Ascending aorta (tissue), 2 donors: ENCODE data around the gene NOS1AP. TPM values are rescaled to one million over a fixed set of nuclear protein-coding genes. Genes with fewer than 3 reads are reported as not detected.

Source experiments
- DNase-seq, 2 donors: peaks; one replicate each; pipeline ENCODE4 v3.0.0-alpha.2; 2019; ENCODE audit warnings: low spot score in 2 of 2
- H3K27ac ChIP-seq, 2 donors: fragments of 200-600 bp; sonication (generic); one replicate each; pipeline ENCODE4 v1.5.1; 2016 to 2017; ENCODE audit warnings: mild to moderate bottlenecking in 1 of 2
- H3K27me3 ChIP-seq: fragments of 200-600 bp; sonication (generic); one replicate; pipeline ENCODE4 v1.5.1; 2017
- H3K36me3 ChIP-seq, 2 donors: fragments of 200-600 bp; sonication (generic); one replicate each; pipeline ENCODE4 v1.5.1; 2016
- H3K4me1 ChIP-seq, 2 donors: fragments of 200-600 bp; sonication (generic); one replicate each; pipeline ENCODE4 v1.5.1; 2016 to 2017; ENCODE audit warnings: mild to moderate bottlenecking in 1 of 2
- H3K4me3 ChIP-seq, 2 donors: fragments of 200-600 bp; sonication (generic); one replicate each; pipeline ENCODE4 v1.5.1; 2016 to 2017; ENCODE audit warnings: mild to moderate bottlenecking in 1 of 2
- H3K9me3 ChIP-seq, 2 donors: fragments of 200-600 bp; sonication (generic); one replicate each; pipeline ENCODE4 v1.5.1; 2016
- intact Hi-C: fragments of 100-400 bp; cut with DNase I; formaldehyde crosslinking; loops from one replicate; pipeline ENCODE4 v1.15.1; 2023
- total RNA-seq: library from RNA; depleted of rRNA; stranded (reverse); fragments of >200 nt; gene quantifications from one replicate; pipeline ENCODE4 v1.1.0, GENCODE V29; 2016
- TF ChIP-seq, protein P1 (sequence below), 3 experiments: fragments of 200-600 bp in 2 of 3; fragments of 450-650 bp in 1 of 3; sonication (generic) in 2 of 3; IDR thresholded peaks; one replicate each; pipeline ENCODE4 v1.5.1; 2016 to 2019; ENCODE audit warnings: antibody characterized with exemption in 3 of 3, mild to moderate bottlenecking in 1 of 3, moderate library complexity in 1 of 3

Gene NOS1AP
- total RNA-seq, 1 donor from 2014 or later, result 5.0 TPM

DNA sequence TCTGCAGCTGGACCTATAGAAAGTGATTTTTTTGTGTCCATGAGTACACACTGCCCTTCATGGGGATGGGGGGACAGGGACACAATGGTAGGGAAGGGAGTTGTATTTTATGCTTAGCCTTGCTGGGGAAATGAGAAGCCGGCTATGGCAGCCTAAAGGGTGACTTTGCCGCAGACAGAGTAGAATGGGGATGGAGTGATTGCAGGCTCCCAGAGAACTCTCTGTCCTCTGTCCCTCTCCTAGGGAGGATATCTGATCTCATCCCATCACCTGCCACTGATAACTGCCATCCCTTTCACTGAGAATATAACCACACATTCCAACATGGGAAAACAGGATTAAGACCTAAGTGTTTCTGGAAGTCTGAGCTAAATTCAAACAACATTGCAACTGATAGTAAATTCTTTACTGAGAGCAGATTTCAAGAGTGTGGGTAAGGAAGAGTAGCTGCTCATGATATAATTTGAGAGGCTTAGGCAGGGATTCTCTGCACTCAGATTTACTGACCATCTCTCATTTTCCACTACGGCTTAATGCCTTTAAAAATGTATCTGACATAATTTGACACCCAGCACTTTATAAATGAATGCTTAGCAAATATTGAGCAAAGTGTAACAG, 328.6 kb downstream of the NOS1AP start:
- Histone ChIP-seq H3K36me3 (no peaks in the 10 kb centered on the region), H3K9me3 (no peaks in the 10 kb centered on the region), H3K4me3 (no peak overlapping the region), H3K4me1 (no peaks in the 10 kb centered on the region), H3K27me3 (no peaks in the 10 kb centered on the region), H3K27ac (no peak overlapping the region)
- intact Hi-C loops, result no loop called here
- TF ChIP-seq, protein P1, sequence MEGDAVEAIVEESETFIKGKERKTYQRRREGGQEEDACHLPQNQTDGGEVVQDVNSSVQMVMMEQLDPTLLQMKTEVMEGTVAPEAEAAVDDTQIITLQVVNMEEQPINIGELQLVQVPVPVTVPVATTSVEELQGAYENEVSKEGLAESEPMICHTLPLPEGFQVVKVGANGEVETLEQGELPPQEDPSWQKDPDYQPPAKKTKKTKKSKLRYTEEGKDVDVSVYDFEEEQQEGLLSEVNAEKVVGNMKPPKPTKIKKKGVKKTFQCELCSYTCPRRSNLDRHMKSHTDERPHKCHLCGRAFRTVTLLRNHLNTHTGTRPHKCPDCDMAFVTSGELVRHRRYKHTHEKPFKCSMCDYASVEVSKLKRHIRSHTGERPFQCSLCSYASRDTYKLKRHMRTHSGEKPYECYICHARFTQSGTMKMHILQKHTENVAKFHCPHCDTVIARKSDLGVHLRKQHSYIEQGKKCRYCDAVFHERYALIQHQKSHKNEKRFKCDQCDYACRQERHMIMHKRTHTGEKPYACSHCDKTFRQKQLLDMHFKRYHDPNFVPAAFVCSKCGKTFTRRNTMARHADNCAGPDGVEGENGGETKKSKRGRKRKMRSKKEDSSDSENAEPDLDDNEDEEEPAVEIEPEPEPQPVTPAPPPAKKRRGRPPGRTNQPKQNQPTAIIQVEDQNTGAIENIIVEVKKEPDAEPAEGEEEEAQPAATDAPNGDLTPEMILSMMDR (IDR thresholded peaks at IDR 0.05), result no peak
- DNase-seq, result no peak

DNA sequence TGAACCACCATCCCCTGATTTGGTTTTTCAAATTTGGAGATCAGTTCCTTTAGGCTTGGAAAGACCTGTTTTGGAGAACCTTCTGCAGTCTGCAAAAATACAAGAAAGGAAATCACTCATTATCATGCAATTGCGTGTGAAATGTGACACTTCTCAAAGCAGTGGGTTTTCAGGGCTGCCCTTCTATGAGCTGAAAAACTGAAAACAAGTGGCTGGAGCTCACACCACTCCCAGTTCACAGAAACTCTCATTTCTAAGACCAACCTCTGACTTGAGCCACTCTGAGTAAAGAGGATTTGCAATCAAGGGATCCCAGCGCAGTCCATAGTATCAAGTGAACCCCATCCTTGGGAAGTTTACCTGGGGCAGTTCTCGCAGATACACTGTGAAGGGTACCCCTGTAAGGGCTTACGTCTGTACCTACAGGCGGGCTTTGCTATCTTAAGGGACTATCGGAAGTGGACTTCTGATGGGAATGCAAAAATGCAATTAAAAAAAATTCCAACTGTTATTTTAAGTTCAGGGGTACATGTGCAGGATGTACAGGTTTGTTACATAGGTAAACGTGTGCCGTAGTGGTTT, 329.6 kb downstream of the NOS1AP start:
- intact Hi-C loops, result no loop called here
- Histone ChIP-seq H3K4me3 (no peak overlapping the region), H3K27ac (no peak overlapping the region), H3K27me3 (no peaks in the 10 kb centered on the region), H3K4me1 (no peaks in the 10 kb centered on the region), H3K9me3 (no peaks in the 10 kb centered on the region), H3K36me3 (no peaks in the 10 kb centered on the region)
- TF ChIP-seq, protein P1 (IDR thresholded peaks at IDR 0.05), result no peak
- DNase-seq, result no peak

DNA sequence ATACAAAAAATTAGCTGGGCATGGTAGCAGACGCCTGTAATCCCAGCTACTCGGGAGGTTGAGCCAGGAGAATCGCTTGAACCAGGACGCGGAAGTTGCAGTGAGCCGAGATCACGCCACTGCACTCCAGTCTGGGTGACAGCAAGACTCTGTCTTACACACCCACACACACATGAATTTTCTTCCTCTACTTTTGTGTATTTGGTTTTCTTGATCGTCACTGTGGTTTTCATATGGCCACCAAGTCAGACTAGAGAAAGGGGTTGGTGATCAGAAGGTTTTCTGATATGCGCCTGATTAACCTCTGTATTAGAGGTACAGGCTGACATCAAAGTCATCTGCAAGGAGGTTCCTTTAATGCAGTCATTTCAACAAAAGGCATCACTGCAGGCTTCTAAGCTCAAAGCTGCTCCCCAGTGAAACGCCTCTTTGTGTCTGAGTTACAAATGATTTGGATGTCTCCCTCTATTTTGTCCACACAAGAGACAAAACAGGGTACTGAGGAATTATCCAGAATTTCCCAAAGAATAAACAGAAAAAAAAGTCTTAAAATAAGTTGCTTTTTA, 331.4 kb downstream of the NOS1AP start:
- Histone ChIP-seq H3K27ac (no peak overlapping the region), H3K4me3 (no peak overlapping the region), H3K4me1 (no peaks in the 10 kb centered on the region), H3K36me3 (no peaks in the 10 kb centered on the region), H3K27me3 (no peaks in the 10 kb centered on the region), H3K9me3 (no peaks in the 10 kb centered on the region)
- no peak for DNase-seq
- TF ChIP-seq, protein P1 (IDR thresholded peaks at IDR 0.05), result no peak
- intact Hi-C loops, result no loop called here

DNA sequence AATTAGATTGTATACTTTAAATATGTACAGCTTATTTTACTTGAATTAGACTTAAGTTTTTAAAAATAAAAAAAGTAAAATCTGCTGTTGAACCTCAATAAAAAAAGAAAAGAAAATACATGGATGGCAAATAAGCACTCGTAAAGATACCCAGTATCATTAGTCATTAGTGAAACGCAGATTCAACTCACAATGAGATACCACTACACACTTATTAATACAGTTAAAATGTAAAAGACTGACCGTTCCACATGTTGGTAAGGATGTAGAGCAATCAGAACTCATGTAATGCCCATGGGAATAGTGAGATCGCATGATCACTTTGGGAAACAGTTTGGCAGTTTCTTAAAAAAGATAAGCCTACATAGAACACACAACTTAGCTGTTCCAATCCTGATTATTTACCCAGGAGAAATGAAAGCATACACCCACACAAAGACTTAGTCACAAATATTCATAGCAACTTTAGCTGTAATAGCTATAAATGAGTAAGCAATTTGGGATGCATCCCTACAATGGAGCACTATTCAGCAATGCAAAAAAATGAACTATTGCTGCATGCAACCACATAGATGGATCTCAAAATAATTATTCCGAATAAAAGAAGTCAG, 335.2 kb downstream of the NOS1AP start:
- intact Hi-C loops, result no loop called here
- TF ChIP-seq, protein P1 (IDR thresholded peaks at IDR 0.05), result no peak
- Histone ChIP-seq H3K4me1 (no peaks in the 10 kb centered on the region), H3K36me3 (no peaks in the 10 kb centered on the region), H3K27ac (no peak overlapping the region), H3K9me3 (no peaks in the 10 kb centered on the region), H3K4me3 (no peak overlapping the region), H3K27me3 (no peaks in the 10 kb centered on the region)
- no peak for DNase-seq

DNA sequence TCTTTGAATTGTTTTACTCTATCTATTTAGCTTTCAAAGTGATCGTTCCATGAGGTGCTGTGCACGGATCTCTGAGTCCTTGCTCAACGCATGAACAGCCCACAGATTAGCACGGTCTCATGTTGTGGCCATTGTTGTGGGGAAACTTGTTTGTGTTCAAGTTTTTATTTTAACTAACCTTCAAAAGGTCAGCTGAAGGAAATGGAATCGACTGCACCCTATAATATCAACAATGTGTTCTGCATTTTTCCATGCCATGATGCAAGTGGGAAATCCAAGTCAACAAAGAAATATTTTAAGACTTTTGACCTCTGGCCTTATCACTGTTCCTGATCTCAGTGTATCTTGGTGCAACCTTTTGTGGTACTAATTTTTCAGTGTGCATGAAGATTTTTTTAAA, 336.3 kb downstream of the NOS1AP start:
- no peaks in the 10 kb centered on the region for H3K27me3 ChIP-seq
- no peak overlapping the region for H3K27ac ChIP-seq
- H3K36me3 ChIP-seq, result no peaks in the 10 kb centered on the region
- no peak for DNase-seq
- TF ChIP-seq, protein P1 (IDR thresholded peaks at IDR 0.05), result no peak
- no peaks in the 10 kb centered on the region for H3K4me1 ChIP-seq
- no peaks in the 10 kb centered on the region for H3K9me3 ChIP-seq
- H3K4me3 ChIP-seq, result no peak overlapping the region
- intact Hi-C loops, result no loop called here
